ENCODE measurements around the gene GAL3ST2.

The GAL3ST2 gene

GRCh38 chr2:241813644-241814392 lies 37.2 kb downstream of the GAL3ST2 start:
- no peak overlapping the region for H3K27ac ChIP-seq
- no peak overlapping the region for H3K9ac ChIP-seq
- H3K79me2 ChIP-seq (ENCODE audit: insufficient read depth, low read depth), result no peaks in the 10 kb centered on the region
- no peak for TF ChIP-seq CTCF (conservative IDR thresholded peaks at IDR 0.05; ENCODE audit: low read depth, low read length)
- H3K4me3 ChIP-seq (IDR thresholded peaks at IDR 0.05; ENCODE audit: insufficient read depth, low read depth, low read length), result no peak overlapping the region
- no peaks in the 10 kb centered on the region for H4K20me1 ChIP-seq (ENCODE audit: insufficient read depth)
- H2AFZ ChIP-seq (ENCODE audit: low read depth), result no peak overlapping the region
- H3K36me3 ChIP-seq (ENCODE audit: insufficient read depth), result no peaks in the 10 kb centered on the region
- peaks cover 62% of the 10 kb centered on the region for H3K27me3 ChIP-seq (ENCODE audit: insufficient read depth, low read depth)
- H3K4me1 ChIP-seq (ENCODE audit: low read depth, poor library complexity, severe bottlenecking), result no peaks in the 10 kb centered on the region
- no peak overlapping the region for H3K4me2 ChIP-seq

- no peak for TF ChIP-seq CTCF (conservative IDR thresholded peaks at IDR 0.05; ENCODE audit: low read depth, low read length)
- Histone ChIP-seq H3K27me3 (ENCODE audit: insufficient read depth, low read depth) (peaks cover 61% of the 10 kb centered on the region), H3K4me1 (ENCODE audit: low read depth, poor library complexity, severe bottlenecking) (no peaks in the 10 kb centered on the region), H3K4me2 (no peak overlapping the region), H3K4me3 (IDR thresholded peaks at IDR 0.05; ENCODE audit: insufficient read depth, low read depth, low read length) (no peak overlapping the region), H4K20me1 (ENCODE audit: insufficient read depth) (no peaks in the 10 kb centered on the region), H2AFZ (ENCODE audit: low read depth) (no peak overlapping the region), H3K9ac (no peak overlapping the region), H3K27ac (no peak overlapping the region), H3K36me3 (ENCODE audit: insufficient read depth) (no peaks in the 10 kb centered on the region), H3K79me2 (ENCODE audit: insufficient read depth, low read depth) (no peaks in the 10 kb centered on the region)
Measured at GRCh38 chr2:241814393-241814642, 37.7 kb downstream of the GAL3ST2 start.

GRCh38 chr2:241814643-241815476 lies 38.2 kb downstream of the GAL3ST2 start:
- no peaks in the 10 kb centered on the region for H3K4me1 ChIP-seq (ENCODE audit: low read depth, poor library complexity, severe bottlenecking)

More at GRCh38 chr2:241814643-241815476, 38.2 kb downstream of the GAL3ST2 start:
- H4K20me1 ChIP-seq (ENCODE audit: insufficient read depth), result no peaks in the 10 kb centered on the region
- no peak overlapping the region for H3K4me3 ChIP-seq (IDR thresholded peaks at IDR 0.05; ENCODE audit: insufficient read depth, low read depth, low read length)
- H3K79me2 ChIP-seq (ENCODE audit: insufficient read depth, low read depth), result no peaks in the 10 kb centered on the region
- no peak overlapping the region for H3K9ac ChIP-seq
- no peak overlapping the region for H3K4me2 ChIP-seq
- no peak overlapping the region for H3K27ac ChIP-seq
- peaks cover 56% of the 10 kb centered on the region for H3K27me3 ChIP-seq (ENCODE audit: insufficient read depth, low read depth)
- H3K36me3 ChIP-seq (ENCODE audit: insufficient read depth), result no peaks in the 10 kb centered on the region
- TF ChIP-seq CTCF (conservative IDR thresholded peaks at IDR 0.05; ENCODE audit: low read depth, low read length), result no peak
- H2AFZ ChIP-seq (ENCODE audit: low read depth), result no peak overlapping the region
